HepG2 (cell line): ENCODE results near the gene SNED1. TPM values are rescaled to one million over a fixed set of nuclear protein-coding genes. Genes with fewer than 3 reads are reported as not detected.
"Not testable (repeated sequence)": the region's sequence is repeated elsewhere in the genome, so short reads cannot be mapped to it uniquely, and the experiment has no call there.

Source experiments
- ATAC-seq: fragments of 200-7000 bp; cut with Tn5 transposase; 3 replicates; pipeline ENCODE4 v1.9.1; 2020; ENCODE audit warnings: mild to moderate bottlenecking, moderate library complexity
- BruUV-seq: library from RNA; stranded (reverse); fragments of 400-500 nt; replicated peaks from 2 replicates; lab custom pipeline; 2021; lab: Mats Ljungman, UMichigan
- CTCF ChIA-PET: fragments of 300-600 bp; formaldehyde crosslinking; extraction: SDS; loops from one replicate; lab custom pipeline; 2021; ENCODE audit warnings: low total read pairs, inconsistent platforms, low intra/inter-chr PET ratio; lab: Yijun Ruan, JAX
- POLR2A ChIA-PET: fragments of 350-600 bp; sonication (Branson Sonifier 250); formaldehyde crosslinking; loops from one replicate; lab custom pipeline; 2020; ENCODE audit warnings: antibody characterized with exemption, inconsistent platforms; lab: Yijun Ruan, JAX
- DNase-seq: peaks from one replicate; pipeline ENCODE4 v3.0.0-alpha.2; 2015; ENCODE audit warnings: low spot score
- FAIRE-seq: peaks from 3 replicates; lab custom pipeline; 2011; peaks lifted over from hg19 to GRCh38; lab: Jason Lieb, UNC
- H2AFZ ChIP-seq: one replicate; pipeline ENCODE4 v1.6.1; 2011; ENCODE audit warnings: low read length, inconsistent platforms
- H3K27ac ChIP-seq: fragments of 300-600 bp; 3 replicates; pipeline ENCODE4 v1.8.0; 2011; ENCODE audit warnings: mixed run types, mild to moderate bottlenecking, mixed read lengths, low read length, inconsistent platforms; ENCODE audit not compliant: insufficient read depth; ENCODE audit errors: extremely low read length
- H3K27me3 ChIP-seq, 2 experiments: fragments of 200-600 bp in 1 of 2; 2 replicates in 1 of 2; 3 replicates in 1 of 2; pipeline versions ENCODE4 v1.6.0 to v1.8.0; 2011; ENCODE audit warnings: low read length in 2 of 2, mild to moderate bottlenecking in 2 of 2, moderate library complexity in 2 of 2, inconsistent platforms in 1 of 2; ENCODE audit not compliant: insufficient read depth in 2 of 2, control insufficient read depth in 1 of 2
- H3K36me3 ChIP-seq, 2 experiments: fragments of 200-600 bp in 1 of 2; replicated peaks in 1 of 2; 2 replicates in 1 of 2; 3 replicates in 1 of 2; pipeline versions ENCODE4 v1.5.1 to v1.8.0; 2011; ENCODE audit warnings: low read length in 2 of 2, inconsistent platforms in 1 of 2; ENCODE audit not compliant: insufficient read depth in 2 of 2, control insufficient read depth in 1 of 2
- H3K4me1 ChIP-seq: 2 replicates; pipeline ENCODE4 v1.5.1; 2012; ENCODE audit warnings: low read length, inconsistent platforms; ENCODE audit not compliant: insufficient read depth
- H3K4me2 ChIP-seq: 2 replicates; pipeline ENCODE4 v1.6.0; 2011; ENCODE audit warnings: low read depth, low read length, inconsistent platforms
- H3K4me3 ChIP-seq, 3 experiments: fragments of 200-600 bp in 1 of 3; sonication (generic), shearing (Covaris generic) in 1 of 3; replicated peaks in 1 of 3; 2 replicates each; pipeline ENCODE4 v1.5.1; 2011 to 2016; ENCODE audit warnings: low read length in 3 of 3, inconsistent platforms in 2 of 3, low read depth in 2 of 3, mild to moderate bottlenecking in 2 of 3, control low read depth in 1 of 3, mixed read lengths in 1 of 3; ENCODE audit not compliant: insufficient read depth in 1 of 3
- H3K79me2 ChIP-seq: one replicate; pipeline ENCODE4 v1.6.1; 2011; ENCODE audit warnings: low read length, inconsistent platforms; ENCODE audit not compliant: insufficient read depth
- H3K9ac ChIP-seq: 2 replicates; pipeline ENCODE4 v1.6.0; 2011; ENCODE audit warnings: mild to moderate bottlenecking, low read depth, low read length, inconsistent platforms; ENCODE audit not compliant: insufficient read depth
- H3K9me3 ChIP-seq: 2 replicates; pipeline ENCODE4 v1.5.1; 2012; ENCODE audit warnings: mild to moderate bottlenecking, low read length
- H4K20me1 ChIP-seq: 2 replicates; pipeline ENCODE4 v1.6.0; 2011; ENCODE audit warnings: inconsistent platforms, mild to moderate bottlenecking, low read length, moderate library complexity; ENCODE audit not compliant: insufficient read depth
- KLF12 ChIP-seq: sonication (generic); formaldehyde crosslinking; IDR thresholded peaks from 2 replicates; pipeline ENCODE4 v1.4.0; 2020; ENCODE audit warnings: missing genetic modification reagents, borderline replicate concordance
- MAFK ChIP-seq, 2 experiments: IDR thresholded peaks in 1 of 2; conservative IDR thresholded peaks in 1 of 2; 2 replicates each; pipeline ENCODE4 v1.6.1; 2011; ENCODE audit warnings: improper control_type of control experiment in 2 of 2, low read length in 2 of 2
- NFE2L2 ChIP-seq: fragments of 150-350 bp; IDR thresholded peaks from 2 replicates; pipeline ENCODE4 v1.6.1; 2014; ENCODE audit warnings: low read length
- REXO4 ChIP-seq: sonication (generic); formaldehyde crosslinking; IDR thresholded peaks from 2 replicates; pipeline ENCODE4 v1.8.0; 2022; ENCODE audit warnings: missing genetic modification reagents, mild to moderate bottlenecking, borderline replicate concordance
- TBP ChIP-seq: sonication (generic); formaldehyde crosslinking; IDR thresholded peaks from 2 replicates; pipeline ENCODE4 v1.5.0; 2020; ENCODE audit warnings: missing genetic modification reagents
- ZNF598 ChIP-seq: sonication (generic); formaldehyde crosslinking; IDR thresholded peaks from 2 replicates; pipeline ENCODE4 v1.5.1; 2020; ENCODE audit warnings: mild to moderate bottlenecking, missing genetic modification reagents, borderline replicate concordance
- ZNF629 ChIP-seq: sonication (generic); formaldehyde crosslinking; conservative IDR thresholded peaks from 2 replicates; pipeline ENCODE4 v1.5.0; 2020; ENCODE audit warnings: missing genetic modification reagents
- ZNF788 ChIP-seq: sonication (generic); formaldehyde crosslinking; IDR thresholded peaks from 2 replicates; pipeline ENCODE4 v1.5.0; 2020; ENCODE audit warnings: mild to moderate bottlenecking, missing genetic modification reagents, borderline replicate concordance
- WGBS: methylation state at CpG from one replicate; pipeline ENCODE4 v1.1.6; 2017; ENCODE audit warnings: low lambda C conversion rate; 5-methylcytosine and 5-hydroxymethylcytosine counted together
- in situ Hi-C: cut with HindIII; loops from 2 replicates; pipeline ENCODE4 v1.10.0; 2017; ENCODE audit warnings: low pct_unique_long_range_greater_than_20kb; ENCODE audit not compliant: extremely low pct_ligation_motif_present
- intact Hi-C: fragments of 100-400 bp; cut with micrococcal nuclease; formaldehyde crosslinking; loops from one replicate; pipeline ENCODE4 v1.10.0; 2022; ENCODE audit not compliant: unreplicated experiment
- polyA plus RNA-seq, 8 experiments: library from polyadenylated mRNA; depleted of rRNA in 3 of 8; stranded (reverse) in 7 of 8; unstranded in 1 of 8; fragments of >200 nt; fragmentation: Illumina TruSeq in 4 of 8; extraction: Trizol in 4 of 8; gene quantifications; 2 replicates each; pipeline versions ENCODE4 v1.2.1 to v1.2.3, GENCODE V29; 2011 to 2016; ENCODE audit warnings: low read depth in 4 of 8, missing spikeins in 1 of 8, mixed read lengths in 1 of 8; ENCODE audit not compliant: insufficient read depth in 1 of 8
- total RNA-seq, 5 experiments: library from RNA; depleted of rRNA; stranded (reverse); fragments of >200 nt; fragmentation: Illumina TruSeq; extraction: Trizol; gene quantifications; 2 replicates each; pipeline ENCODE4 v1.2.3, GENCODE V29; 2016; ENCODE audit warnings: low read depth in 1 of 5
- TF ChIP-seq, protein P1 (sequence below): sonication (generic); formaldehyde crosslinking; IDR thresholded peaks from 2 replicates; pipeline ENCODE4 v1.4.0; 2020; ENCODE audit warnings: missing genetic modification reagents
- TF ChIP-seq, protein P2 (sequence below), 2 experiments: sonication (generic) in 1 of 2; formaldehyde crosslinking in 1 of 2; IDR thresholded peaks; 2 replicates each; pipeline versions ENCODE4 v1.4.0 to v1.6.1; 2016 to 2020; ENCODE audit warnings: borderline replicate concordance in 1 of 2, low read depth in 1 of 2, mild to moderate bottlenecking in 1 of 2, missing genetic modification reagents in 1 of 2

SNED1 gene
- total and polyA plus RNA-seq, 2 of the 13 experiments (the other 11 are each of a cell fraction or from before 2014, with no cell fraction given): 0.15 to 0.65 TPM

DNA sequence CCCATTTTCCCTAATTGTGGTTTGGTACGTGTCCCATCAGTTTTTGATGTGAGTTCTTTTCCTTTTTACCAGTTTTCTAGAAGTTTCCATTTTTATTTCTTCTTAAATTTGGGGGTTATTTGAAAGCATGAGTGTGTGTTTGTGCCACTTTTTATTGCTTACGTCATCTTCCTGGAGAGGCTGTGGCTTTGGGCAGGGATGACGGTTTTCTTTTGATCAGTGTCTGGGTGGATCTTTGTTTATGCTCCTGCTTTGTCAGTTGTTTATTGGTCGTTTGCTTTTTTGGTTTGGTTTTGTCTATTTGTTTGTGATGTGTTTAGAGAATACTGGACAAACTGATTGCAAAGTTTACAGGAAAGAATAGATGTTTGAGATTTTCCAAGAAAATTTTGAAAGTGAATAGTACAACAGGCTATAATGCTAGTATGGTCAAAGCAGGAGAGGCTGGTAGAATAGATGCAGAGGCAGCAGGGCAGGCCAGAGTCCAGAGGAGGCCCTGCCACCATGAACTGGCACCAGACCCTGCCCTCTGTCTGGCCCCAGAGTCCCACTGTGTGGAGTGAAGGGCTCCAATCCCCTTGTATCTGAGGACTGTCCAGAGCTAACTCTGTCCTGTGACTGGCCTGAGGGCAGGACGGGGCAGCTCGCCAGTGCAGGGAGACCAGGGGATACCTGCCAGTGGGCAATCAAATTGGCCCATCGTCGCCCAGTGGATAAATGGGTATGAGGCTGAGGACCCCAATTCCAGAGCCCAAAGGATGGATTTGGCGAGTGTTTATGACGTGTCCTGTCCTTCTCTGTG, 23.4 kb upstream of the SNED1 start (continued):
- 0 out of 2 replicates have a peak, but pooled peaks have one; percentile 25 for TF ChIP-seq REXO4 (CRISPR knock-in tag)
- TF ChIP-seq, protein P1, sequence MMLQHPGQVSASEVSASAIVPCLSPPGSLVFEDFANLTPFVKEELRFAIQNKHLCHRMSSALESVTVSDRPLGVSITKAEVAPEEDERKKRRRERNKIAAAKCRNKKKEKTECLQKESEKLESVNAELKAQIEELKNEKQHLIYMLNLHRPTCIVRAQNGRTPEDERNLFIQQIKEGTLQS (CRISPR knock-in tag): no peak
- TF ChIP-seq ZNF598: no peak

DNA sequence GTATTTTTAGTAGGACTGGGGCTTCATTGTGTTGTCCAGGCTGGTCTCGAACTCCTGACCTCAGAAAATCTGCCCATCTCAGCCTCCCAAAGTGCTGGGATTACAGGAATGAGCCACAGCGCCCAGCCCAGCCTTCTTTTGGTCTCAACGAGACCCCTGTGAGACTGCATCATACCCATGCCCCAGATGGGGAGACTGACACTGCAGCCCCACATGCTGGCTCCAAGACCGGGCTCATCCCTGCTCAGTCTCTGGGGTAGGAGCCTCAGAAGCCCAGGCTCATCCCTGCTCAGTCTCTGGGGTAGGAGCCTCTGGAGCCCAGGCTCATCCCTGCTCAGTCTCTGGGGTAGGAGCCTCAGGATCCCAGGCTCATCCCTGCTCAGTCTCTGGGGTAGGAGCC, 22.5 kb upstream of the SNED1 start:
- H3K79me2 ChIP-seq, FAIRE-seq, H2AFZ ChIP-seq, H3K4me2 ChIP-seq, H3K9ac ChIP-seq, H4K20me1 ChIP-seq, H3K27ac ChIP-seq, DNase-seq, ATAC-seq, CTCF ChIA-PET, intact Hi-C loops, H3K4me3 ChIP-seq: not testable (repeated sequence)
- peaks cover 8 to 42% of the 10 kb centered on the region in 2 experiments; a peak in 4 of 5 replicates for H3K27me3 ChIP-seq
- 0 out of 2 replicates have a peak, but pooled peaks have one; percentile 27 for TF ChIP-seq ZNF629 (CRISPR knock-in tag)
- TF ChIP-seq, all 625 proteins: peak for 1; not testable (repeated sequence) for 624
- in situ Hi-C loops, H3K36me3 ChIP-seq, BruUV-seq, POLR2A ChIA-PET, H3K9me3 ChIP-seq: not testable (repeated sequence)
- 14% methylated on average over 3 of the region's 4 CpGs for WGBS
- H3K4me1 ChIP-seq: peaks cover 11% of the 10 kb centered on the region; the same call in 1 of the 2 replicates

DNA sequence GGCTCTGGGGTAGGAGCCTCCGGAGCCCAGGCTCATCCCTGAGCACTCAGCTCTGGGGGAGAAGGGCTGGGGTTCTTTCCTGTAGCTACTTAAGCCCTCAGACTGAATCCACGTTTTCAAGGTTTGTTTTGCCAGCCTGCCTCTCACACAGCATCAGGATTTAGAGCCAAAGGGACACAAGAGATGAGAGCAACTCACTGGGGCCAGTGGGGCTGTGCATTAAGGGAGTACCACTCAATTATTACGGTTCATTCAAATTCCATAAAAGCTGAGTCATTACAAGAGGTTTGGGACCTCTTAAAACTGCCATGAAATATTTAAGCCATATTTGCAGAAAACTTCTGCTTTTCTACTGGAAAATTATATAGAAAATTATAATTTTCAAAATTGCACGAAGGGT, 17.1 kb upstream of the SNED1 start:
- intact Hi-C loops (loop anchor here (10.0 kb wide), 1 partner anchor 1776 kb away; no protein-coding TSS in a partner anchor), in situ Hi-C loops (no loop called here)
- ATAC-seq (no peak), FAIRE-seq (no peak), DNase-seq (no peak)
- Histone ChIP-seq H3K36me3 (no peaks in the 10 kb centered on the region), H3K4me2 (no peak overlapping the region), H3K4me1 (peaks cover 18% of the 10 kb centered on the region), H4K20me1 (no peaks in the 10 kb centered on the region), H3K9ac (no peak overlapping the region), H2AFZ (no peak overlapping the region), H3K4me3 (no peak overlapping the region), H3K9me3 (no peaks in the 10 kb centered on the region), H3K27me3 (peaks cover 4 to 10% of the 10 kb centered on the region in 2 experiments; a peak in 2 of 5 replicates), H3K27ac (no peak overlapping the region), H3K79me2 (no peaks in the 10 kb centered on the region)
- ChIA-PET POLR2A (no interaction called here), CTCF (no interaction called here)
- BruUV-seq: no TSS peak
- 22% methylated on average over 4 of the region's 4 CpGs for WGBS
- no peak for TF ChIP-seq TBP (CRISPR knock-in tag)
- no peak for TF ChIP-seq ZNF788 (CRISPR knock-in tag)
- TF ChIP-seq, protein P2, sequence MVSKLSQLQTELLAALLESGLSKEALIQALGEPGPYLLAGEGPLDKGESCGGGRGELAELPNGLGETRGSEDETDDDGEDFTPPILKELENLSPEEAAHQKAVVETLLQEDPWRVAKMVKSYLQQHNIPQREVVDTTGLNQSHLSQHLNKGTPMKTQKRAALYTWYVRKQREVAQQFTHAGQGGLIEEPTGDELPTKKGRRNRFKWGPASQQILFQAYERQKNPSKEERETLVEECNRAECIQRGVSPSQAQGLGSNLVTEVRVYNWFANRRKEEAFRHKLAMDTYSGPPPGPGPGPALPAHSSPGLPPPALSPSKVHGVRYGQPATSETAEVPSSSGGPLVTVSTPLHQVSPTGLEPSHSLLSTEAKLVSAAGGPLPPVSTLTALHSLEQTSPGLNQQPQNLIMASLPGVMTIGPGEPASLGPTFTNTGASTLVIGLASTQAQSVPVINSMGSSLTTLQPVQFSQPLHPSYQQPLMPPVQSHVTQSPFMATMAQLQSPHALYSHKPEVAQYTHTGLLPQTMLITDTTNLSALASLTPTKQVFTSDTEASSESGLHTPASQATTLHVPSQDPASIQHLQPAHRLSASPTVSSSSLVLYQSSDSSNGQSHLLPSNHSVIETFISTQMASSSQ (IDR thresholded peaks at IDR 0.05; ENCODE audit: low read depth): no peak
- TF ChIP-seq, protein P2 (CRISPR knock-in tag; IDR thresholded peaks at IDR 0.05; ENCODE audit: borderline replicate concordance): no peak
- 0 out of 4 replicates have a peak, but pooled peaks of 1 of the 2 experiments have one; percentile 16 for TF ChIP-seq MAFK (conservative IDR thresholded peaks at IDR 0.05 in 1 of 2, IDR thresholded peaks at IDR 0.05 in 1 of 2; ENCODE audit: low read length in 2 of 2)
- no peak for TF ChIP-seq KLF12 (CRISPR knock-in tag)
- TF ChIP-seq NFE2L2: peak; percentile 44
